C4-2B (cell line): Measurements from ENCODE around the gene UQCC5.

ENCODE experiments used
- H3K27ac ChIP-seq: fragments of 450-650 bp; 2 replicates; pipeline ENCODE4 v1.5.1; 2017
- ZFX ChIP-seq: fragments of 450-650 bp; IDR thresholded peaks from 2 replicates; pipeline ENCODE4 v1.6.1; 2017
- TF ChIP-seq, protein P1 (sequence below): fragments of 450-650 bp; conservative IDR thresholded peaks from 2 replicates; pipeline ENCODE4 v1.5.1; 2017; ENCODE audit warnings: mild to moderate bottlenecking

The UQCC5 gene

DNA sequence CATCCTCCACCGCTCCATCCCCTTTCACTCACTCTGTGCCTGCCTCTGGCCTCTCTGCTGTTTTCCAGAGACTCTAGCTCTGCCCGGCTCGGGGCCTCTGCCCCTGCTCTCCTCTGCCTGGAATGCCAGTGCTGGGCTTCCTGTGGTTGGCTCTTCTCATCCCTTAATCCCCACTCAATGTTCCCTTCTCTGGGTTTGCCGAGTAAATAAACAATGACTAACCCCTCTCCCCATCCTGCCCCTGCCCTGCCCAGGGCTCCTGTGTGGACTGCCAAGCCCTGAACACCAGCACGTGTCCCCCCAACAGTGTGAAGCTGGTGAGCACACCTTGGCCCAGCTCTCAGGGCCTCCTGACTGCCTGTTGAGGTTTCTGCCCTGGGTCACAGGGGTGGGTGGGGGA lies 29.0 kb upstream of the UQCC5 start:
- TF ChIP-seq, protein P1, sequence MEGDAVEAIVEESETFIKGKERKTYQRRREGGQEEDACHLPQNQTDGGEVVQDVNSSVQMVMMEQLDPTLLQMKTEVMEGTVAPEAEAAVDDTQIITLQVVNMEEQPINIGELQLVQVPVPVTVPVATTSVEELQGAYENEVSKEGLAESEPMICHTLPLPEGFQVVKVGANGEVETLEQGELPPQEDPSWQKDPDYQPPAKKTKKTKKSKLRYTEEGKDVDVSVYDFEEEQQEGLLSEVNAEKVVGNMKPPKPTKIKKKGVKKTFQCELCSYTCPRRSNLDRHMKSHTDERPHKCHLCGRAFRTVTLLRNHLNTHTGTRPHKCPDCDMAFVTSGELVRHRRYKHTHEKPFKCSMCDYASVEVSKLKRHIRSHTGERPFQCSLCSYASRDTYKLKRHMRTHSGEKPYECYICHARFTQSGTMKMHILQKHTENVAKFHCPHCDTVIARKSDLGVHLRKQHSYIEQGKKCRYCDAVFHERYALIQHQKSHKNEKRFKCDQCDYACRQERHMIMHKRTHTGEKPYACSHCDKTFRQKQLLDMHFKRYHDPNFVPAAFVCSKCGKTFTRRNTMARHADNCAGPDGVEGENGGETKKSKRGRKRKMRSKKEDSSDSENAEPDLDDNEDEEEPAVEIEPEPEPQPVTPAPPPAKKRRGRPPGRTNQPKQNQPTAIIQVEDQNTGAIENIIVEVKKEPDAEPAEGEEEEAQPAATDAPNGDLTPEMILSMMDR: no peak
- no peak for TF ChIP-seq ZFX
- no peak overlapping the region for H3K27ac ChIP-seq

GRCh38 chr3:52509753-52510328 lies 26.6 kb upstream of the UQCC5 start:
- TF ChIP-seq, protein P1: no peak
- TF ChIP-seq ZFX: no peak
- no peak overlapping the region for H3K27ac ChIP-seq

- no peak overlapping the region for H3K27ac ChIP-seq
- TF ChIP-seq, protein P1: no peak
Measured at GRCh38 chr3:52511509-52511908, 24.9 kb upstream of the UQCC5 start.

DNA sequence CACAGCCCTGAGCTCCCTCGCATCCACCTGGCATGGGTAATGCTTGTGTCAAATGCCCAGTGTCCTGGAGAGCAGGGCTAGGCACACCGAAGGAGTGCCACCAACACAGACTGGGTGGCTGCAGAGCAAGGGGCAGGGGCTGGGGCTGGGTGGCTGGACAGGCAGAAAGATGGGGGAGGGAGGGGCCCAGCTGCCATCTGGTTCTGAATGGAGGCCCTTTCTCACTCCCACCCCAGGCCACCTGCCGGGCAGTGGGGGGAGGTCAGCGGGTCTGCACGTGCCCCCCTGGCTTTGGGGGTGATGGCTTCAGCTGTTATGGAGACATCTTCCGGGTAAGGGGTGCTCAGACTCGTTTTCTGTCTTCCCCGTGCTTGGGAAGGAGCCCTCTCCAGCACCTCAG lies 24.3 kb upstream of the UQCC5 start:
- TF ChIP-seq, protein P1: no peak
- no peak for TF ChIP-seq ZFX

GRCh38 chr3:52512727-52513126 lies 23.7 kb upstream of the UQCC5 start:
- H3K27ac ChIP-seq: no peak overlapping the region
- TF ChIP-seq, protein P1: no peak
- no peak for TF ChIP-seq ZFX

More for the DNA sequence above, 24.3 kb upstream of the UQCC5 start:
- H3K27ac ChIP-seq: no peak overlapping the region

DNA sequence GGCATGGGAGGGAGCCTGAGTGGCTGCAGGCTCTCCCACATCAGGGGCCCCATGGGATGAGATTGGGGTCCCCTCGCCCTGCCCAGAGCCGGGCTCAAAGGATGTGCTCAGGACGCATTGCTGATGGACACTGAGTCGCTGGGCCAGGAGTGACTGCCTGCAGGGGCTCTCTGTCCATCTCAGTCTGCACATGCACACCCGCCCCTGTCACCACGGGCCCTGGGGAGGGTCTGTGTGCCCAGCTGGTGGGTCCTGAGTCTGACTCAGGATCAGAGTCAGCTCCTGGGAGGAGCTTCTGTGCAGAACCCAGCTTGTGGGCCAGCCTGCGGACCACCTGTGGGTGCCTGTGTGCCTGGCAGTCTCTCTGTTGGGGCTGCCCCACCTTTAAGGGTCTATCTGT lies 23.1 kb upstream of the UQCC5 start:
- no peak for TF ChIP-seq ZFX
- TF ChIP-seq, protein P1: no peak
- H3K27ac ChIP-seq: no peak overlapping the region

GRCh38 chr3:52514576-52514975 lies 21.8 kb upstream of the UQCC5 start:
- TF ChIP-seq ZFX: no peak
- TF ChIP-seq, protein P1: no peak
- no peak overlapping the region for H3K27ac ChIP-seq
